Activated T-cell treated with anti-CD3 and anti-CD28 coated beads for 1 hour (primary cell): ENCODE data around the gene GJE1.

Experiments
- DNase-seq: peaks from one replicate; pipeline ENCODE4 v3.0.0-alpha.2; 2020; ENCODE audit warnings: low read depth

Gene GJE1

DNA sequence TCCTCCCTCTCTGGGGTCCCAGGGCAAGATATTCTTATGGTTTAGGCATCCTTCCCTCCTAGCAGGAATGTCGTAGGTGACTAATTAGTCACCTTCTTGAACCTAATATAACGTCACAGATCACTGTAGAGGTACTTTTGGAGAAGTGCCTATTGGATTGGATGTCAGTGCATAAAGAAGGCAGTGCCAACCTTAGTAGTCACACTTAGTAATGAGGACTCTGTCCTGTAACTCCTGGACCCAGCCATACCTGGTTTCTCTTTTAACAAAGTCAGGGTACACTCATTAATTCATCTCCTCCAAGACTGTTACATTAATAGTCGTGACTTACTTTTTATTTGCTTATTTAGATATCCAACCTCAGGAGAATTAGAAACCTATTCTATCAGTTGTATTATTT is 34.3 kb downstream of the GJE1 start:
- DNase-seq, result no peak

- DNase-seq, result no peak
These were observed 34.8 kb downstream of the GJE1 start for GRCh38 chr6:142167486-142167885.

- DNase-seq, result no peak
These were observed 38.6 kb downstream of the GJE1 start for GRCh38 chr6:142171351-142171750.

- DNase-seq, result no peak
These were observed 40.0 kb downstream of the GJE1 start for GRCh38 chr6:142172758-142173157.

- DNase-seq, result no peak
These were observed 41.3 kb downstream of the GJE1 start for GRCh38 chr6:142173980-142174379.

DNA sequence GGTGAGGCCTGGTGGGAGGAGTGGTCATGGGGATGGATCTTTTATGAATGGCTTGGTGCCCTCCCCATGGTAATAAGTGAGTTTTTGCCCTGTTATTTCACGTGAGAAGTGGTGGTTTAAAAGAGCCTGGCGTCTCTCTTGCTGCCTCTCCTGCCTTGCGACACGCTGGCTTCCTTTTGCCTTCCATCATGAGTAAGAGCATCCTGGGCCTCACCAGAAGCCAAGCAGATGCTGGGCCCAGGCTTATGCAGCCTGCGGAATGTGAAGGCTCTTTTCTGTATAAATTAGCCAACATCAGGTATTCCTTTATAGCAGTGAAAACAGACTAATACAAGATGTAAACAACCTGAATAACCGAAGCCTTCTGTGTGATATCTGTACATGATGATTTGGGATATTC is 42.0 kb downstream of the GJE1 start:
- DNase-seq, result no peak

DNA sequence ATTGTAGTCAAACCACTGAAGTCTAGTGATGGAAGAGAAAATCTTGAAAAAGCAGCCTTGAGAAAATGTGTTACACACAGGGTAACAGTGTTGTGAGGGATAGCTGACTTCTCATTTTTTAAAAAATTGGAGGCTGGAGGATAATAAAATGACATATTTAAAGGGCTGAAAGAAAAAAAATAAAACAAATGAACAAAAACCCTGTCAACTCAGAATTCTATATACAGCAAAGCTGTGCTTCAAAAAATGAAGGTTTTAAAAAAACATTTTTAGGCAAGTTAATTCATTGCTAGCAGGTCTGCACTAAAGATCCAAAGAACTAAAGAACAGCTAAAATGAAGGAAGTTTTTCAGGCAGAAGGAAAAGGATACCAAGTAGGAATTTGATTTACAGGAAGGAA is 45.4 kb downstream of the GJE1 start:
- DNase-seq, result no peak

GRCh38 chr6:142182004-142182403 is 49.3 kb downstream of the GJE1 start:
- no peak for DNase-seq

DNA sequence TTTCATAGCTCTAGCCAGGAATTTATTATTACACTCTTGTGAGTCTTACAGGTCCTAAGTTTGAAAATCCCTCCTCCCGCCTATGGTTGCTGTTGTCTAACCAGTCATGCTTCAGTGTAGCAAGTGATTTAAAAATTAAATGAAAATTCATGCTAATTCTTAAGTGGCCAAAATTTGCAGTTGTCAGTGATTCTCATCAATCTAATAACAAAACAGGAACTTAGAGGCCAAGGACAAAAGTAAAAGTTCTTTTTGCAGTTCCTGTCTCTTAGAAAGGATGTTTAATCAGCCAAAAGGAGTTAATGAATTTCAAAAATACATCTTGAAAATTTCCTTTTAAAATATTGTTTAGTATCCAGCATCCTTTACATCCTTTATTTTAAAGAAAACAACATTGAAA is 50.6 kb downstream of the GJE1 start:
- DNase-seq, result no peak

GRCh38 chr6:142184307-142184706 is 51.6 kb downstream of the GJE1 start:
- no peak for DNase-seq
